ENCODE results near the gene EDRF1.

DNA sequence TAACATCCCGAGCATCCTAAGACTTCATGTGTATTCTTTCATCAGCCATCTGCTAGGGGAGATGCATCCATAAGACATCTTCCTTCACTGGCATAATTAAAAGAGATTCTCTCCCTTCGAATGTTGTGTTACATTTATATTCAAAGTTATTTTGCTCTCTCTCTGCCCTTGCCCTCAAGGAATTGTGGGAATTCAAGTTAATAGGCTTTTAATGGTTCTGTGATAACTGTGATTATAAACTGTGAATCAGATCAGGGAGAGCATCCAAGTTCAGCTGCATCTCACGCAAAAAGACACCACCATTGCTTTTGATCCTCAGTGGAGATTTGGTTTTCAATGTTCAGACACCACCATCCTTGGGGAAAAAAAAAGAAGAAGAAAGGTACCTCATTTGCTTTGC lies 27.3 kb upstream of the EDRF1 start:
- TF ChIP-seq, protein P1, sequence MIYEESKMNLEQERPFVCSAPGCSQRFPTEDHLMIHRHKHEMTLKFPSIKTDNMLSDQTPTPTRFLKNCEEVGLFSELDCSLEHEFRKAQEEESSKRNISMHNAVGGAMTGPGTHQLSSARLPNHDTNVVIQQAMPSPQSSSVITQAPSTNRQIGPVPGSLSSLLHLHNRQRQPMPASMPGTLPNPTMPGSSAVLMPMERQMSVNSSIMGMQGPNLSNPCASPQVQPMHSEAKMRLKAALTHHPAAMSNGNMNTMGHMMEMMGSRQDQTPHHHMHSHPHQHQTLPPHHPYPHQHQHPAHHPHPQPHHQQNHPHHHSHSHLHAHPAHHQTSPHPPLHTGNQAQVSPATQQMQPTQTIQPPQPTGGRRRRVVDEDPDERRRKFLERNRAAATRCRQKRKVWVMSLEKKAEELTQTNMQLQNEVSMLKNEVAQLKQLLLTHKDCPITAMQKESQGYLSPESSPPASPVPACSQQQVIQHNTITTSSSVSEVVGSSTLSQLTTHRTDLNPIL (CRISPR knock-in tag; IDR thresholded peaks at IDR 0.05; ENCODE audit: low read depth): no peak
- no peak for TF ChIP-seq ZFP30 (CRISPR knock-in tag; IDR thresholded peaks at IDR 0.05)
- no peak for TF ChIP-seq ZFP3 (CRISPR knock-in tag; IDR thresholded peaks at IDR 0.05)
- TF ChIP-seq OSR1 (CRISPR knock-in tag; IDR thresholded peaks at IDR 0.05): no peak
- no peak for TF ChIP-seq ZNF8 (CRISPR knock-in tag; IDR thresholded peaks at IDR 0.05)
- TF ChIP-seq PATZ1 (CRISPR knock-in tag; IDR thresholded peaks at IDR 0.05; ENCODE audit: borderline replicate concordance): no peak
- TF ChIP-seq GLIS3 (CRISPR knock-in tag; IDR thresholded peaks at IDR 0.05): no peak
- TF ChIP-seq BACH2 (CRISPR knock-in tag; IDR thresholded peaks at IDR 0.05; ENCODE audit: borderline replicate concordance): no peak
- no peak for TF ChIP-seq TCF4 (CRISPR knock-in tag; IDR thresholded peaks at IDR 0.05; ENCODE audit: borderline replicate concordance)
- no peak for TF ChIP-seq RARB (CRISPR knock-in tag; IDR thresholded peaks at IDR 0.05)
- TF ChIP-seq ARNTL (CRISPR knock-in tag; IDR thresholded peaks at IDR 0.05; ENCODE audit: borderline replicate concordance, low read depth): no peak
- no peak for TF ChIP-seq SNAI2 (CRISPR knock-in tag; IDR thresholded peaks at IDR 0.05)
